Neural progenitor cell (in vitro differentiated cells): ENCODE data around the gene SERGEF. TPM values are rescaled to one million over a fixed set of nuclear protein-coding genes. Genes with fewer than 3 reads are reported as not detected.

ENCODE experiments used
- DNase-seq: peaks from one replicate; pipeline ENCODE4 v3.0.0-alpha.2; 2016; ENCODE audit warnings: low spot score
- H2AFZ ChIP-seq: fragments of 200-600 bp; sonication (generic); replicated peaks from 2 replicates; pipeline ENCODE4 v1.6.1; 2016; ENCODE audit warnings: antibody characterized with exemption
- H3F3A ChIP-seq: fragments of 200-600 bp; sonication (generic); 2 replicates; pipeline ENCODE4 v1.6.1; 2016; ENCODE audit warnings: antibody characterized with exemption, low read depth
- H3K27ac ChIP-seq: fragments of 200-600 bp; sonication (generic); 2 replicates; pipeline ENCODE4 v1.5.1; 2016; ENCODE audit warnings: mild to moderate bottlenecking
- H3K27me3 ChIP-seq: fragments of 200-600 bp; sonication (generic); 2 replicates; pipeline ENCODE4 v1.6.1; 2016; ENCODE audit warnings: mild to moderate bottlenecking, moderate library complexity
- H3K36me3 ChIP-seq: fragments of 200-600 bp; sonication (generic); 2 replicates; pipeline ENCODE4 v1.5.1; 2016
- H3K4me1 ChIP-seq: fragments of 200-600 bp; sonication (generic); 2 replicates; pipeline ENCODE4 v1.6.1; 2016; ENCODE audit warnings: mixed run types
- H3K4me2 ChIP-seq: fragments of 200-600 bp; sonication (generic); 2 replicates; pipeline ENCODE4 v1.6.1; 2016
- H3K4me3 ChIP-seq: fragments of 200-600 bp; sonication (generic); 2 replicates; pipeline ENCODE4 v1.5.1; 2016
- H3K79me2 ChIP-seq: fragments of 200-600 bp; sonication (generic); 2 replicates; pipeline ENCODE4 v1.6.1; 2016; ENCODE audit warnings: low read depth
- H3K9ac ChIP-seq: fragments of 200-600 bp; sonication (generic); 2 replicates; pipeline ENCODE4 v1.6.1; 2016
- H3K9me3 ChIP-seq: fragments of 200-600 bp; sonication (generic); 2 replicates; pipeline ENCODE4 v1.5.1; 2016; ENCODE audit warnings: low read depth
- H4K20me1 ChIP-seq: fragments of 200-600 bp; sonication (generic); 2 replicates; pipeline ENCODE4 v1.6.1; 2016; ENCODE audit warnings: low read depth
- H3K27ac Mint-ChIP-seq: 3 replicates; pipeline ENCODE4 v1.8.0; 2021; ENCODE audit warnings: mixed read lengths
- H3K27me3 Mint-ChIP-seq: 2 replicates; pipeline ENCODE4 v1.8.0; 2022; ENCODE audit warnings: low read depth, mild to moderate bottlenecking, inconsistent platforms, moderate library complexity, mixed read lengths; ENCODE audit not compliant: insufficient read depth
- H3K36me3 Mint-ChIP-seq: 3 replicates; pipeline ENCODE4 v1.8.0; 2021; ENCODE audit warnings: mixed read lengths
- H3K4me1 Mint-ChIP-seq: 3 replicates; pipeline ENCODE4 v1.8.0; 2021; ENCODE audit warnings: mixed read lengths
- H3K4me3 Mint-ChIP-seq: 3 replicates; pipeline ENCODE4 v1.8.0; 2021; ENCODE audit warnings: mild to moderate bottlenecking, moderate library complexity, mixed read lengths
- H3K9me3 Mint-ChIP-seq: 3 replicates; pipeline ENCODE4 v1.8.0; 2020; ENCODE audit warnings: mixed read lengths
- EZH2 ChIP-seq: fragments of 200-600 bp; sonication (generic); IDR thresholded peaks from 2 replicates; pipeline ENCODE4 v1.6.1; 2017; ENCODE audit warnings: antibody characterized with exemption, mild to moderate bottlenecking, moderate library complexity
- EZH2phosphoT487 ChIP-seq: fragments of 200-600 bp; sonication (generic); IDR thresholded peaks from 2 replicates; pipeline ENCODE4 v1.6.1; 2017; ENCODE audit warnings: antibody characterized with exemption
- total RNA-seq: library from RNA; depleted of rRNA; stranded (reverse); fragments of >200 nt; gene quantifications from 2 replicates; pipeline ENCODE4 v1.2.3, GENCODE V29; 2015; ENCODE audit warnings: low replicate concordance
- TF ChIP-seq, protein P1 (sequence below): fragments of 200-600 bp; sonication (generic); IDR thresholded peaks from 2 replicates; pipeline ENCODE4 v1.5.1; 2017; ENCODE audit warnings: antibody characterized with exemption, mild to moderate bottlenecking

SERGEF gene
- total RNA-seq, 1 donor from 2014 or later, result 35.1 TPM

DNA sequence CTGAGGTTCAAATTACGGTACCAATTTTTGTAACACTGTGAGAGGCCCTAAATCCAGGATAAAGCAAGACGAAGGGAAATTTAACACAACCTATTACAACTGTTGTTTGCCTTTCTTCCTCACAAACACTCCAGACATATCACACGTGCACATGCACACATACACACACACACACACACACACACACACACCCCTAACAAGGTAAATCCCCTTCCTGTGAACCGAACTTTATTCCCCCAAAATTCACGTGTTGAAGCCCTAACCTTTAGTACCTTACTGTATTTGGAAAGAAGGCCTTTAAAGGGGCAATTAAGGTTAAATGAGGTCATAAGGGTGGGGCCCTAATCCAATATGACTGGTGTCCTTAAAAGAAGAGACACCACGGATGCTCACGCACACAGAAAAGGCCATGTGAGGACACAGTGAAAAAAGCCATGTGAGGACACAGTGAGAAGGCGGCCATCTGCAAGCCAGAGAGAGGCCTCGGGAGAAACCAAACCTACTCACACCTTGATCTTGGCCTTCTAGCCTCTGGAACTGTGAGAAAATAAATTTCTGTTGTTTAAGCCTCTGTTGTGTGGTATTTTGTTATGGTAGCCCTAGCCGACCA lies 1.8 kb downstream of the SERGEF start:
- no peaks in the 10 kb centered on the region for H3K36me3 ChIP-seq
- H3K4me1 Mint-ChIP-seq, result peaks cover 20% of the 10 kb centered on the region
- H2AFZ ChIP-seq, result no peak overlapping the region
- no peak overlapping the region for H3K27ac Mint-ChIP-seq
- H3K9me3 ChIP-seq, result no peaks in the 10 kb centered on the region
- H3K4me1 ChIP-seq, result peaks cover 16% of the 10 kb centered on the region
- H3K27me3 Mint-ChIP-seq, result peaks cover 11% of the 10 kb centered on the region
- TF ChIP-seq EZH2phosphoT487, result no peak
- no peak for TF ChIP-seq EZH2
- TF ChIP-seq, protein P1, sequence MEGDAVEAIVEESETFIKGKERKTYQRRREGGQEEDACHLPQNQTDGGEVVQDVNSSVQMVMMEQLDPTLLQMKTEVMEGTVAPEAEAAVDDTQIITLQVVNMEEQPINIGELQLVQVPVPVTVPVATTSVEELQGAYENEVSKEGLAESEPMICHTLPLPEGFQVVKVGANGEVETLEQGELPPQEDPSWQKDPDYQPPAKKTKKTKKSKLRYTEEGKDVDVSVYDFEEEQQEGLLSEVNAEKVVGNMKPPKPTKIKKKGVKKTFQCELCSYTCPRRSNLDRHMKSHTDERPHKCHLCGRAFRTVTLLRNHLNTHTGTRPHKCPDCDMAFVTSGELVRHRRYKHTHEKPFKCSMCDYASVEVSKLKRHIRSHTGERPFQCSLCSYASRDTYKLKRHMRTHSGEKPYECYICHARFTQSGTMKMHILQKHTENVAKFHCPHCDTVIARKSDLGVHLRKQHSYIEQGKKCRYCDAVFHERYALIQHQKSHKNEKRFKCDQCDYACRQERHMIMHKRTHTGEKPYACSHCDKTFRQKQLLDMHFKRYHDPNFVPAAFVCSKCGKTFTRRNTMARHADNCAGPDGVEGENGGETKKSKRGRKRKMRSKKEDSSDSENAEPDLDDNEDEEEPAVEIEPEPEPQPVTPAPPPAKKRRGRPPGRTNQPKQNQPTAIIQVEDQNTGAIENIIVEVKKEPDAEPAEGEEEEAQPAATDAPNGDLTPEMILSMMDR, result no peak
- no peak overlapping the region for H3K9ac ChIP-seq
- H3K27me3 ChIP-seq, result peaks cover 29% of the 10 kb centered on the region
- H3K4me2 ChIP-seq, result peak overlapping the region; percentile 98
- no peaks in the 10 kb centered on the region for H3K36me3 Mint-ChIP-seq
- H4K20me1 ChIP-seq, result peaks cover 10% of the 10 kb centered on the region
- peaks cover 23% of the 10 kb centered on the region for H3F3A ChIP-seq
- H3K79me2 ChIP-seq, result peaks cover 19% of the 10 kb centered on the region
- DNase-seq, result no peak
- H3K9me3 Mint-ChIP-seq, result no peaks in the 10 kb centered on the region
- peak overlapping the region; percentile 92 for H3K4me3 Mint-ChIP-seq
- no peak overlapping the region for H3K27ac ChIP-seq
- H3K4me3 ChIP-seq, result peak overlapping the region; percentile 92

DNA sequence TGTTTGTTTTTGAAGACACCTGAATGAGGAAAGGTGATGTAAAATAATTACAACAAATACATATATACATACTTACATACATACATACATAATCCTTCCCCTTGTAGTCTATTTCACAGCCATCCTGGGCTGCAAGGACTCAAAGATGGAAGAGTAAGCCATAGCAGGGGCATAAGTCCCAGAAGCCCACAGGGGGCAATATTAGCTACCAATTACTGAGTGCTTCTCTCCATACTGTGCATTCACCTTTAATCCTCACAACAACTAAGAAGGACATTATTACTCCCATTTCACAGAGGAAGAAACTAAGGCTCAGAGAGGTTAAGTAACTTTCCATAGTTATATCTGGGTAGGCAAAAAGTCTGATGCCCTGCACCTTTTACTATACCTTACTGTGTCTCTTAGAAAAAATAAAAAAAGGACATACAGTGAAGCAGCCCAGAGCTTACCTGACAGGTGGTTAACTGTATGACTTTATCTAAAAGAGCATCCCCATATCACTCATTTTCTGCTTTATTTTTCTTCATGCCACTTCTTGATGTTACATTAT lies 2.7 kb downstream of the SERGEF start:
- Mint-ChIP-seq H3K4me3 (no peak overlapping the region), H3K36me3 (peaks cover 2% of the 10 kb centered on the region), H3K27me3 (peaks cover 11% of the 10 kb centered on the region), H3K9me3 (no peaks in the 10 kb centered on the region), H3K4me1 (peaks cover 20% of the 10 kb centered on the region), H3K27ac (no peak overlapping the region)
- H3K4me2 ChIP-seq, result no peak overlapping the region
- H3K4me1 ChIP-seq, result peaks cover 16% of the 10 kb centered on the region
- no peak overlapping the region for H2AFZ ChIP-seq
- H3K4me3 ChIP-seq, result no peak overlapping the region
- H3K9ac ChIP-seq, result no peak overlapping the region
- H4K20me1 ChIP-seq, result peaks cover 10% of the 10 kb centered on the region
- peaks cover 19% of the 10 kb centered on the region for H3K79me2 ChIP-seq
- H3F3A ChIP-seq, result peaks cover 23% of the 10 kb centered on the region
- H3K36me3 ChIP-seq, result no peaks in the 10 kb centered on the region
- H3K9me3 ChIP-seq, result no peaks in the 10 kb centered on the region
- no peak for DNase-seq
- TF ChIP-seq EZH2, result no peak
- TF ChIP-seq EZH2phosphoT487, result no peak
- TF ChIP-seq, protein P1, result no peak
- no peak overlapping the region for H3K27ac ChIP-seq
- H3K27me3 ChIP-seq, result peaks cover 20% of the 10 kb centered on the region

DNA sequence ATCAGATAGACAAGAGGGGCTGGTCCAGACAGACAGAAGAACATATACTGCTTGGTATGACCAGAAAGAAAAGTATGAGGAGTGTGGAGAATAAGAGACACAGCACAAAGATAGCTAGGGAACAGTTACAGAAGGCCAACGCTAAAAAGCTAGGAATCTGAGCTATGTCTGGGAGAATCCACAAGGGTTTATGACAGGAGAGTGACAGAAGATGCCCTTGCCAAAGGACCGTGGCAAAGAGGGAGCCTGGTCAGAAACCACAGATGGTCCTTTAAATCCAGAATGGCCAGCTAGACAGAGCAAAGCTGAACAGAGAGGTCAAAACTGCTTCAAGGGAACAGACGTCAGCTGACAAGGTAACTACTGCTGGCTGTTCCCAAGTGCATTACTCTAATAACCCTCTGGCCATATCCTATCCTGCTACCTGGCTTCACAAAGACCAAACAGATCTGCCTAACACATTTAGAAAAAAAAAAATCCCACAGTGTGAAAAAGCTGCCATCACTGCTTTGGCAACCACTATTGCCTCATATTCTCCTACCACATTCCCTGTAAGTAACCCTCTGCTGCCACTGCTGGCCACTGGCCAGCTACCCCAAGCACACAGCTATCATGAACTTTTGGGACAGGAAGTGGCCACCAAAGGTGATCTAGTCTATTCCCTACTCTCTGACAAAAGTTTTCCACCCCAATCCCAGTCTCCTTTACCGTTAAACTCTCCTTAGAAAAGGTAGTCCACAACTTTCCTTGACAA lies 7.3 kb downstream of the SERGEF start:
- H3K4me1 Mint-ChIP-seq, result peaks cover 12% of the 10 kb centered on the region
- no peaks in the 10 kb centered on the region for H3K27me3 ChIP-seq
- TF ChIP-seq EZH2phosphoT487 (no peak), EZH2 (no peak)
- TF ChIP-seq, protein P1, result no peak
- H3K79me2 ChIP-seq, result peaks cover 3% of the 10 kb centered on the region
- H3K4me2 ChIP-seq, result no peak overlapping the region
- H3K27me3 Mint-ChIP-seq, result no peaks in the 10 kb centered on the region
- H3F3A ChIP-seq, result no peaks in the 10 kb centered on the region
- H3K4me1 ChIP-seq, result no peaks in the 10 kb centered on the region
- no peak overlapping the region for H3K4me3 Mint-ChIP-seq
- H2AFZ ChIP-seq, result no peak overlapping the region
- H3K9me3 ChIP-seq, result no peaks in the 10 kb centered on the region
- no peaks in the 10 kb centered on the region for H3K36me3 ChIP-seq
- DNase-seq, result no peak
- peaks cover 9% of the 10 kb centered on the region for H3K36me3 Mint-ChIP-seq
- H4K20me1 ChIP-seq, result no peaks in the 10 kb centered on the region
- no peak overlapping the region for H3K27ac Mint-ChIP-seq
- H3K27ac ChIP-seq, result no peak overlapping the region
- no peak overlapping the region for H3K9ac ChIP-seq
- no peaks in the 10 kb centered on the region for H3K9me3 Mint-ChIP-seq
- H3K4me3 ChIP-seq, result no peak overlapping the region
